GM10248 (cell line): ENCODE data around the gene MPP1.

ENCODE experiments used
- CTCF ChIA-PET: fragments of 300-600 bp; sonication (Branson Sonifier 250); formaldehyde crosslinking; extraction: SDS; loops from one replicate; lab custom pipeline; 2021; ENCODE audit warnings: antibody characterized with exemption; lab: Yijun Ruan, JAX
- POLR2A ChIA-PET: fragments of 350-650 bp; sonication (Branson Sonifier 250); formaldehyde crosslinking; extraction: SDS; loops from one replicate; lab custom pipeline; 2020; ENCODE audit warnings: antibody characterized with exemption; lab: Yijun Ruan, JAX
- DNase-seq: peaks from one replicate; pipeline ENCODE4 v3.0.0; 2012; ENCODE audit errors: extremely low spot score
- TF ChIP-seq, protein P1 (sequence below): IDR thresholded peaks from 2 replicates; pipeline ENCODE4 v1.5.1; 2012; ENCODE audit warnings: mild to moderate bottlenecking, low read depth; ENCODE audit errors: extremely low read depth, missing control alignments, control extremely low read depth

The MPP1 gene

DNA sequence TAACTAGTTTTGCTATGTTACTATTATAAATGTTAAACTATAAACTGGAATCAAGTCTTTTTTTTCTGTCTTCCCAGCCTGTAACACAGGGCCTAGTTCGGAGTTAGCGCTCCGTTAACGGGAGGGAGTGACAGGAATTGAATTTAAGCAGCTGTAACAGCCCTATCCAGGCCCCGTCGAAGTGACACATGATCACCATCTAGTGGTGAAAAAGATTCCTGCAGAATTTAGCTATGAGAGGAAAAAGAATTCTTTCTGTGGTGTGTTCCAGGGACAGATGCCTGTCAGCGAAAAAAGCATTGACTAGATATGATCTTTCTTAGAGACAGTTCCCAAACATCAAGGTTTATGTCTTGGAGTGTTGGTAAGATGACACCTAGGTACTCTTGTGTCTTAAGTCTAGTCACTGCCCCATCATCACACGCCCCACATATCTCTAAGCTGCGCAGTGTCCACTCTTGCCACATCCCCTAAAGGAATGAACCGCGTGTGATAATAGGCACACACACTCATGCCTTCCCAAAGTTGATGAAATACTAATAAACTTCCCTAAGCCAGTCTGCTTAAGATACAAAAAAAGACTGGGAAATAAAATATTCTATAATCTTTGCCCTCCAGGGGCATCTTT lies 56.5 kb downstream of the MPP1 start:
- peak; percentile 44 for DNase-seq
- TF ChIP-seq, protein P1, sequence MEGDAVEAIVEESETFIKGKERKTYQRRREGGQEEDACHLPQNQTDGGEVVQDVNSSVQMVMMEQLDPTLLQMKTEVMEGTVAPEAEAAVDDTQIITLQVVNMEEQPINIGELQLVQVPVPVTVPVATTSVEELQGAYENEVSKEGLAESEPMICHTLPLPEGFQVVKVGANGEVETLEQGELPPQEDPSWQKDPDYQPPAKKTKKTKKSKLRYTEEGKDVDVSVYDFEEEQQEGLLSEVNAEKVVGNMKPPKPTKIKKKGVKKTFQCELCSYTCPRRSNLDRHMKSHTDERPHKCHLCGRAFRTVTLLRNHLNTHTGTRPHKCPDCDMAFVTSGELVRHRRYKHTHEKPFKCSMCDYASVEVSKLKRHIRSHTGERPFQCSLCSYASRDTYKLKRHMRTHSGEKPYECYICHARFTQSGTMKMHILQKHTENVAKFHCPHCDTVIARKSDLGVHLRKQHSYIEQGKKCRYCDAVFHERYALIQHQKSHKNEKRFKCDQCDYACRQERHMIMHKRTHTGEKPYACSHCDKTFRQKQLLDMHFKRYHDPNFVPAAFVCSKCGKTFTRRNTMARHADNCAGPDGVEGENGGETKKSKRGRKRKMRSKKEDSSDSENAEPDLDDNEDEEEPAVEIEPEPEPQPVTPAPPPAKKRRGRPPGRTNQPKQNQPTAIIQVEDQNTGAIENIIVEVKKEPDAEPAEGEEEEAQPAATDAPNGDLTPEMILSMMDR, result peak; percentile 46
- POLR2A ChIA-PET, result no interaction called here

DNA sequence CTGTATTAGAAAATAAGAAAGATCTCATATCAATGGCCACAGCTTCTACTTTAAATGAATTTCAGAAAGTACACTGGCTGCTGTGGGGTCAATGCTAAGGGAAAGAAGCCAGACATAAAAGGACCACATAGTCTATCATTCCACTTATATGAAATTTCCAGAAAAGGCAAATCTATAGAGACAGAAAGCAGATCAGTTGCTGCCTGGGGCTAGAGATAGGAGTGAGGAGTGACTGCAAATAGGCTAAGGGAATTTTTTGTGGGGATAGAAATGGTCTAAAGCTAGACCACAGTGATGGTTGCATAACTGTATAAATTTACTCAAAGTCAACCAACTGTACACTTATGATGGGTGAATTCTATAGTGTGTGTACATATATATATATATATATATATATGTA lies 62.7 kb downstream of the MPP1 start:
- TF ChIP-seq, protein P1, result no peak

More for the DNA sequence above, 56.5 kb downstream of the MPP1 start:
- CTCF ChIA-PET, result interaction anchor here (1.0 to 4.4 kb wide), 18 partner anchors 9 to 201 kb away, joined by 3 to 25 read pairs (median 6); partner anchors contain the start of genes DKC1 and IKBKG

DNA sequence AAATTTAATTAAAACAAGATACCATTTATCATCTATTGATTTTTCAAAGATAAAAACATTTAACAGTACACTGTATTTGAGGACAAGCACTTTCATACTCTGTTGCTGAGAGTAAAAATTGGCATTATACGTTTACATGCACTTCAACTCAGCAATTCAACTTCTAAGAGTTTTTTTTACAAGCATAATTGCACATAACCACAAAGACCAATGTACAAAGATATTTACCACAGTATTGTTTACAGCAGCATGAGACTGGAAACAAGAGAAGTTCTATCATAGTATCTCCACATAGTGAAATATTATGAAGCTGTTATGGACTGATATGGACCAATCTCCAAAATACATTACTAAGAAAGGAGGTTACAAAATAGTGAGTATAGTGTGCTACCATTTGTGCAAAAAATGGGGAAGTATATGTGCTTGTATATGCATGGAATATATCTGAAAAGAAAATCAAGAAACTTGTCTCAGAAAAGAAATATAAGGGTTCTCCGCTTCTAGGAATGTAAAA lies 65.3 kb downstream of the MPP1 start:
- ChIA-PET POLR2A (no interaction called here), CTCF (interaction anchor here (1.7 kb wide), 1 partner anchor 9 kb away, joined by 7 read pairs; no protein-coding TSS in a partner anchor)
- DNase-seq, result no peak
- TF ChIP-seq, protein P1, result no peak

More for the DNA sequence above, 62.7 kb downstream of the MPP1 start:
- POLR2A ChIA-PET, result no interaction called here
- no peak for DNase-seq
- CTCF ChIA-PET, result interaction anchor here (0.5 kb wide), 1 partner anchor 275 kb away, joined by 3 read pairs; no protein-coding TSS in a partner anchor

DNA sequence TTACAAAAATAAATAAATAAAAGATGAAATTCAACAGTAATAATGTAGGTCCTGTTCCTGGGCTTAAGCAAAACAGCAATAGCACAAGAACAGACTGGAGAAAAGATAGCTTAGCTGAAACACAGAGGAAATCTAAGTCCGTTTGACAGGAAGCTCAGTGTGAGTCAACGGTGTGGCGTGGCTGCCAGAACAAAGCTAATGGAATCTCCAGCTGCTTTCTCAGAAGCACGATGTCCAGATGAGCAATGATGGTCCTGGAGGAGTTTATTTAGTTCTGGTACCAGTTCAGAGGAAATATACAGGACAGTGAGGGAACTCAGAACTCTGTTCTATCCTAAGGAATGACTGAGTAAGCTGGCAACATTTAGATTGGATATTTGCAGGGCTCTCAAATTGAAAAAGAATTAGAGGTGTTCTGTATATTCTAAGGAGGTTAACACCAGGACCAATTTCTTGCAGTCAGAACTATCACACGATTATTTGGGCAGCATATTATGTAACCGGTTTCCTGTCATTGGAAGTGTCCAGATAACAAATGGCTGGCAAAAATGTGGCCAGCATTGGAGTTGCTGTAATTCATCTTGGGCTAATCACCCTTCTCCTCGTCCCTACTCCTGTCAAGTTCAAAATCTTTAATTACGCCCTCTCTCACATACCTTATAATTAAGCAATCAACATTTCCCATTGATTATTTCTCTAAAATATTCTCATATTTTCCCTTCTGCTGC lies 67.1 kb downstream of the MPP1 start:
- ChIA-PET CTCF (interaction anchor here (2.9 kb wide), 1 partner anchor 11 kb away, joined by 23 read pairs; the partner anchor contains the start of gene GAB3), POLR2A (no interaction called here)
- no peak for DNase-seq
- TF ChIP-seq, protein P1, result no peak

DNA sequence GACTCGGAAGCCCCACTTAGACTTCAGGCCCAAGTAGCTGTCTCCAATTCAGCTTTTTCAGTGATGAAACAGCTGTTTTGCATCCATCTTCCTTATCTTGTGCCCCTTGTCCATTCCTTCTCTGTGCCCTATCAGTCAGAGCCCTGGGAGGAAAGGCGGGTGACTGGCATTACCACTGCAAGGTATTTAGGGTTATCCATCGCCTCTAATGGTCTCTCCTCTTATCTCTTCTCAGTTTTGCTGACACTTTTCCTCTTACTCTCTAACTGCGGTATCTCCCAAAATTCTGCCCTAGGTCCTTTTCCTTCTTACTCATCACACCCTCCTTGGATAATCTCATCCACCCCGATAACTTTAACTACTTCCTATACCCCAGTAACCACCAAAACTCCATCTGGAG lies 68.1 kb downstream of the MPP1 start:
- ChIA-PET CTCF (interaction anchor here (2.9 kb wide), 1 partner anchor 12 kb away, joined by 23 read pairs; the partner anchor contains the start of gene GAB3), POLR2A (no interaction called here)
- TF ChIP-seq, protein P1, result no peak
- no peak for DNase-seq

DNA sequence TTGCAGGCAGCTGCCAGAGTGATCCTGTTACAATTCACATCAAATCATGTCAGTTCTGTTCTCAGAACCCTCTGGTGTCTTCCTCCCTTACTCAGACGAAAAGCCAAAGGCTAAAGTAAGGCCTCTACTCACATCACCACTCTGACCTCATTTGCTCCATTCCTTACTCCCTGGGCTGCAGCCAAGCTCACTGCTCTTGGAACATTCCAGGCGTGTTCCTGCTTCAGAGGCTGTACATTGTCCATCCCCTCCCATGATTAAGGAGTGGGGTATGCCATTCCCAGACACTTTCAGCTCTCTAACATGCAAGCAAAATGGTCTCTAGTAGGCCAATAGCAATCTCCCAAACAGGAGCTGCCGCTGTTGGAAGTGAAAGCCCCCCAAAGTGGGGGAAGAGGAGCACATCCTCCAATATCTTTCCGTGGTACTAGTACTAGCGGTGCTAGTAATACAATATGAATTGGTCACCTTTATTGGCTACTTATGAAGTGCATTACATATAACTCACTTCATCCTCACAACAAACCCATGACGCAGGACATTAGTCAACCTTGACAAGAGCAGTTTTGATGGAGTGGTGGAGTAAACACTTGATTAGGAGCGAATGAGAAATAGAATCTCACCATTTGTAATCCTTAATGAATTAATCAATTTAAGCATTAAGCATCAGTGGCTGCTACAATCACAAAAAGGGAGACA lies 69.4 kb downstream of the MPP1 start:
- TF ChIP-seq, protein P1, result no peak
- ChIA-PET CTCF (interaction anchor here (4.8 kb wide), 1 partner anchor 13 kb away, joined by 21 read pairs; no protein-coding TSS in a partner anchor), POLR2A (no interaction called here)
- DNase-seq, result no peak
